Epithelial cell of proximal tubule (primary cell): ENCODE results near the gene KRTAP4-9. TPM values are rescaled to one million over a fixed set of nuclear protein-coding genes. Genes with fewer than 3 reads are reported as not detected.
"Not testable (repeated sequence)": the region's sequence is repeated elsewhere in the genome, so short reads cannot be mapped to it uniquely, and the experiment has no call there.

Source experiments
- DNase-seq: peaks from one replicate; pipeline ENCODE4 v3.0.0-alpha.2; 2011; ENCODE audit warnings: low read depth
- H3K4me3 ChIP-seq: 2 replicates; pipeline ENCODE4 v1.5.1; 2011; ENCODE audit warnings: low read depth, mild to moderate bottlenecking, low read length
- total RNA-seq: library from RNA; depleted of rRNA; stranded (reverse); fragments of >200 nt; gene quantifications from 2 replicates; pipeline ENCODE4 v1.2.3, GENCODE V29; 2015
- TF ChIP-seq, protein P1 (sequence below): conservative IDR thresholded peaks from 2 replicates; pipeline ENCODE4 v1.5.1; 2012; ENCODE audit warnings: low read depth, mild to moderate bottlenecking, low read length

KRTAP4-9 gene
- total RNA-seq = 0.58 TPM in 1 of 2 replicates, not detected in the other

DNA sequence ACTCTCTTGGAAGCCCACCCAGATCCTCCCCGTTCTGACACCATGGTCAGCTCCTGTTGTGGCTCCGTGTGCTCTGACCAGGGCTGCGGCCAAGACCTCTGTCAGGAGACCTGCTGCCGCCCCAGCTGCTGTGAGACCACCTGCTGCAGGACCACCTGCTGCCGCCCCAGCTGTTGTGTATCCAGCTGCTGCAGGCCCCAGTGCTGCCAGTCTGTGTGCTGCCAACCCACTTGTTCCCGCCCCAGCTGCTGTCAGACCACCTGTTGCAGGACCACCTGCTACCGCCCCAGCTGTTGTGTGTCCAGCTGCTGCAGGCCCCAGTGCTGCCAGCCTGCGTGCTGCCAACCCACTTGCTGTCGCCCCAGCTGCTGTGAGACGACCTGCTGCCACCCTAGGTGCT lies at the start of gene KRTAP4-9:
TSS of gene KRTAP4-9 (plus strand) at position 43 of the 400 bp plus-strand sequence. CDS start at position 43, 0 bp downstream.
- not testable (repeated sequence) for DNase-seq, H3K4me3 ChIP-seq

DNA sequence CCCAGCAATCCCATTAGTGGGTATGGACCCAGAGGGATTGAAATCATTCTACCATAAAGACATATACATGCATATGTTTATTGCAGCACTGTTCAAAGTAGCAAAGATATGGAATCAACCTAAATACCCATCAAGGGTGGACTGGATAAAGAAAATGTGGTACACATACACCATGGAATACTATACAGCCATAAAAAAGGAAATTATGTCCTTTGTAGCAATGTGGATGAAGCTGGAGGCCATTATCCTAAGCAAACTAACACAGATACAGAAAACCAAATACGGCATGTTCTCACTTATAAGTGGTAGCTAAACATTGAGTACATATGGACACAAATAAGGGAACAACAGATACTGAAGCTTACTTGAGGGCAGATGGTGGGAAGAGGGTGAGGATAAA lies 47.6 kb upstream of the KRTAP4-9 start:
- H3K4me3 ChIP-seq = no peak overlapping the region
- TF ChIP-seq, protein P1, sequence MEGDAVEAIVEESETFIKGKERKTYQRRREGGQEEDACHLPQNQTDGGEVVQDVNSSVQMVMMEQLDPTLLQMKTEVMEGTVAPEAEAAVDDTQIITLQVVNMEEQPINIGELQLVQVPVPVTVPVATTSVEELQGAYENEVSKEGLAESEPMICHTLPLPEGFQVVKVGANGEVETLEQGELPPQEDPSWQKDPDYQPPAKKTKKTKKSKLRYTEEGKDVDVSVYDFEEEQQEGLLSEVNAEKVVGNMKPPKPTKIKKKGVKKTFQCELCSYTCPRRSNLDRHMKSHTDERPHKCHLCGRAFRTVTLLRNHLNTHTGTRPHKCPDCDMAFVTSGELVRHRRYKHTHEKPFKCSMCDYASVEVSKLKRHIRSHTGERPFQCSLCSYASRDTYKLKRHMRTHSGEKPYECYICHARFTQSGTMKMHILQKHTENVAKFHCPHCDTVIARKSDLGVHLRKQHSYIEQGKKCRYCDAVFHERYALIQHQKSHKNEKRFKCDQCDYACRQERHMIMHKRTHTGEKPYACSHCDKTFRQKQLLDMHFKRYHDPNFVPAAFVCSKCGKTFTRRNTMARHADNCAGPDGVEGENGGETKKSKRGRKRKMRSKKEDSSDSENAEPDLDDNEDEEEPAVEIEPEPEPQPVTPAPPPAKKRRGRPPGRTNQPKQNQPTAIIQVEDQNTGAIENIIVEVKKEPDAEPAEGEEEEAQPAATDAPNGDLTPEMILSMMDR = no peak
- no peak for DNase-seq

DNA sequence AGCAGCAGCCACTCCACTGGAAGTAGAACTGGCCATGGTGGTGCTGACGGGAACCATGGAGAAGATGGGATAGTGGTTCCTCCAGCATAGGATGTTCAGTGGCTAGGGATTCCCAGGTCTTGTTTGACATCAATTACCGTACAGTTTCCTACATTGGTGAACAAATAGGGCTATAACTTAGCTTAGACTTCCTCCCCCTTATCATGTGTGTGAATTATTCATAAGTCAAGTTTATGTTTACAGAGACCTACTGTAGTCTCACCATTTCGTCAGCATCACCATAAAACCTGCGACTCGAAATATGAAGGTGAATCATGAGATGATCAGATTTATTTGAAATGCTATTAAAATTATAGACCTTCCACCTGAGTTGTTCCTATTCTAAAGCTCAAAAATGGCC lies 46.4 kb upstream of the KRTAP4-9 start:
- no peak for DNase-seq
- H3K4me3 ChIP-seq = no peak overlapping the region
- TF ChIP-seq, protein P1 = no peak

GRCh38 chr17:41059276-41060051 lies 45.7 kb upstream of the KRTAP4-9 start:
- H3K4me3 ChIP-seq = not testable (repeated sequence)
- peak; percentile 59 for DNase-seq

DNA sequence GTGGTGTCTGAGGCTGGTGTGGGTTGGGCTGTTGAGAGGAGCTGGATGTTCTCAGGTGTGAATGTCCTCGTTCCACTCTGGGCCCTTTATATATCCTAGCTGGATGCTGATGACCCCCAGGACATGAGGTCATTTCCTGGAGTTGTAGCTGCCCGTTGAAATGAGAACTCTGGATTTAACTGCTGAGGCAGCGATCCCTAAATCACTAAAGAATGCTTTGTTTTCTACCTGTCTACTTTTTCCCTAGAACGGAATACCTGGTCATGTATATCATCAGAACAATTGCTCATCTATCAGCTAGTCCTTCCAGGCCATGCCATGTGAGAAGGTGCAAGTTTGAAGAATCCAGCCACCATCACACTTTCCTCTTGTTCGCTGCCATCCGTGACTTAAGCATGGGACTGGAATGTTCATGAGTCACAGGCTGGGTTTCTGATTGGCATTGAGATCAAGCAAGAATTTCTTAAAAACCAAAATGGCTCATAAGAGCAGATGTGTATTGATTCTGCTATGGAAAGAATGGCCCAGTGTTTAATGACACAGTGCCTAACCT lies 45.1 kb upstream of the KRTAP4-9 start, which contains the start of gene KRTAP2-3:
TSS of gene KRTAP2-3 (minus strand) at position 63 of the 553 bp plus-strand sequence. CDS start 64 bp downstream, outside the sequence.
- peak; percentile 98 for DNase-seq
- TF ChIP-seq, protein P1 = no peak
- H3K4me3 ChIP-seq = no peak within 1 kb of the TSS

DNA sequence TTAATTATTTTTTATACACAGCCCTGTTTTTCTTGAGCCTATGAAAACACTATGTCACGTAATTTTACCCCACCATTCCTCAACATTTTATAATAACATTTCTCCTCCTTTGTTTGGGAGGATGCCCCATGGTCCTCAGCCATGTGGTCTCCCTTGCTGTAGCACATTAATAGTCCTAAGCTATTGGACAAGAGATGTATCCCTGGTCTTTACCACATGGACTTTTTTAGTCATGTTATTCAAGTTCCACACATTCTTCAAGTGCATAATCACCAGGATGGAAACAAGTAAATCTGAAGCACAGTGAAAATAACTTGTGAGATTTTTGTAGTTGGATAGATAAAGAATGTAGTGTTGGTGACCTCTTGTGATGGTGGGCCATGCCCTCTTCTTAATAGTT lies 43.2 kb upstream of the KRTAP4-9 start:
- DNase-seq = peak; percentile 92
- no peak overlapping the region for H3K4me3 ChIP-seq
- TF ChIP-seq, protein P1 = no peak

DNA sequence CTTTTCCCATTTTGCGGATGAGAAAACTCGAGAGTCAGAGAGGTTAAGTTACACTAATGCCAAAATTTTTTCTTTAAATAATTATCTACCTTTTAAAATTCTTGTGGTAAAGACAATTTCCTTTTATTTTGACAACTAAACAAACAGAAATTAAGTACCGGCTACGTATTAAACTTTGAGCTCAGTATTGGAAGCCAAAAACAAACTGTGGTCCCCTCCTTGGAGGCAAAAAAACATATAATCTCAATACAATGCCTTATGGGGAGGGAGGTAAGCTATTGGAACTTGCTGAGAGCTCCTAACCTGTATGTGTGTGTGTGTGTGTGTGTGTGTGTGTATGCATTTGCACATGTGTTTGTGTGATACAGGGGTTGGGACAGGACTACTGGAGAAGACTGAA lies 41.7 kb upstream of the KRTAP4-9 start:
- no peak for DNase-seq
- TF ChIP-seq, protein P1 = no peak
- no peak overlapping the region for H3K4me3 ChIP-seq

DNA sequence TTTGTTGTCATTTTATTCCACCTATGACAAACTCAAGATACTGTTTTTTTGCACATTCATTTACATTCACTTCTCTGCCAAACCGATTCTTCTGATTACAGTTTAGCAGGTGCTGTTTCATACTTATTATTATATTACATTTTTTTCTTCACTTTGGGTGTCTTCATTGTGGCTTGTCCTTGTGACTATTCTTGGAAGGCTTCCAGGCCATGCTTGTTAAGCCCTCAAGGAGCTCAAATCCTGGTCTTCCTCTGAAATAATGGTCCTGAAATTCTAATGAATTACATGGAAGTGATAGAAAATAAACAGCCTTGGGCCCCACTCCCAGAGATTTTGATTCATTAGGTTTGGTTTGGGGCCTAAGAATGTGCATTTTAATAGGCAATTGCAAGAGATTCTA lies 40.9 kb upstream of the KRTAP4-9 start:
- DNase-seq = no peak
- H3K4me3 ChIP-seq = no peak overlapping the region
- TF ChIP-seq, protein P1 = no peak

- not testable (repeated sequence) for H3K4me3 ChIP-seq, DNase-seq
Measured at GRCh38 chr17:41065016-41065689, 40.0 kb upstream of the KRTAP4-9 start.
